ENCODE measurements around the gene PCDHGB3. TPM values are rescaled to one million over a fixed set of nuclear protein-coding genes. Genes with fewer than 3 reads are reported as not detected.
"Not testable (repeated sequence)": the region's sequence is repeated elsewhere in the genome, so short reads cannot be mapped to it uniquely, and the experiment has no call there.

Gene PCDHGB3
- total RNA-seq, 1 experiment from 2014 or later, result 3.4 TPM

GRCh38 chr5:141373673-141374317 is 3.8 kb downstream of the PCDHGB3 start, which contains the start of gene PCDHGA6:
Gene PCDHGA6 (plus strand): TSS chr5:141373891. CDS start chr5:141374084, 193 bp downstream.
- DNase-seq (ENCODE audit: low spot score), result peak; percentile 70
- ChIA-PET POLR2A (ENCODE audit: low non-redundant PET) (no interaction called here), CTCF (interaction anchor here (0.6 to 1.4 kb wide), 5 partner anchors 151 to 194 kb away, joined by 3 to 13 read pairs (median 8); partner anchors contain the start of gene PCDHB14)
- H3K36me3 ChIP-seq (ENCODE audit: insufficient read depth, low read length, poor library complexity, severe bottlenecking), result no peaks in the 10 kb centered on the region
- peak within 1 kb of the TSS; percentile 59 for H3K27ac ChIP-seq (ENCODE audit: low read depth, low read length, poor library complexity, severe bottlenecking)
- peak within 1 kb of the TSS; percentile 51 for H3K4me3 ChIP-seq (ENCODE audit: low read depth, low read length, poor library complexity, severe bottlenecking)
- no peaks in the 10 kb centered on the region for H3K4me1 ChIP-seq (ENCODE audit: insufficient read depth, low read length, poor library complexity, severe bottlenecking)
- BruUV-seq (replicated peaks), result TSS peak; percentile 40
- peaks cover 30% of the 10 kb centered on the region for H3K9me3 ChIP-seq (ENCODE audit: low read depth, low read length, poor library complexity, severe bottlenecking)
- no peaks in the 10 kb centered on the region for H3K27me3 ChIP-seq (replicated peaks; ENCODE audit: insufficient read depth, low read depth, low read length, poor library complexity)
- intact Hi-C loops (cut with micrococcal nuclease; ENCODE audit: unreplicated experiment), result loop anchor here (1.0 kb wide), 1 partner anchor 188 kb away; no protein-coding TSS in a partner anchor
- no peak for TF ChIP-seq EZH2 (IDR thresholded peaks at IDR 0.05; ENCODE audit: borderline replicate concordance, low read depth, low read length, poor library complexity, severe bottlenecking)
- TF ChIP-seq CTCF (conservative IDR thresholded peaks at IDR 0.05; ENCODE audit: low read depth, low read length), result peak; percentile 69

GRCh38 chr5:141374627-141375026 is 4.6 kb downstream of the PCDHGB3 start:
- Histone ChIP-seq H3K27ac (ENCODE audit: low read depth, low read length, poor library complexity, severe bottlenecking) (no peak overlapping the region), H3K4me1 (ENCODE audit: insufficient read depth, low read length, poor library complexity, severe bottlenecking) (no peaks in the 10 kb centered on the region), H3K36me3 (ENCODE audit: insufficient read depth, low read length, poor library complexity, severe bottlenecking) (no peaks in the 10 kb centered on the region), H3K27me3 (replicated peaks; ENCODE audit: insufficient read depth, low read depth, low read length, poor library complexity) (no peaks in the 10 kb centered on the region), H3K9me3 (ENCODE audit: low read depth, low read length, poor library complexity, severe bottlenecking) (peaks cover 33% of the 10 kb centered on the region), H3K4me3 (ENCODE audit: low read depth, low read length, poor library complexity, severe bottlenecking) (peak overlapping the region; percentile 51)
- DNase-seq (ENCODE audit: low spot score), result no peak
- no TSS peak for BruUV-seq (replicated peaks)
- POLR2A ChIA-PET (ENCODE audit: low non-redundant PET), result no interaction called here
- intact Hi-C loops (cut with micrococcal nuclease; ENCODE audit: unreplicated experiment), result no loop called here
- CTCF ChIA-PET, result interaction anchor here (1.0 to 1.4 kb wide), 4 partner anchors 151 to 189 kb away, joined by 5 to 13 read pairs (median 10); partner anchors contain the start of gene PCDHB14
- TF ChIP-seq CTCF (conservative IDR thresholded peaks at IDR 0.05; ENCODE audit: low read depth, low read length) (no peak), EZH2 (IDR thresholded peaks at IDR 0.05; ENCODE audit: borderline replicate concordance, low read depth, low read length, poor library complexity, severe bottlenecking) (no peak)

- H3K4me1 ChIP-seq (ENCODE audit: insufficient read depth, low read length, poor library complexity, severe bottlenecking); DNase-seq (ENCODE audit: low spot score); H3K27ac ChIP-seq (ENCODE audit: low read depth, low read length, poor library complexity, severe bottlenecking); H3K4me3 ChIP-seq (ENCODE audit: low read depth, low read length, poor library complexity, severe bottlenecking); intact Hi-C loops (cut with micrococcal nuclease; ENCODE audit: unreplicated experiment); H3K27me3 ChIP-seq (replicated peaks; ENCODE audit: insufficient read depth, low read depth, low read length, poor library complexity); BruUV-seq (replicated peaks); H3K36me3 ChIP-seq (ENCODE audit: insufficient read depth, low read length, poor library complexity, severe bottlenecking): not testable (repeated sequence)
- CTCF ChIA-PET, result interaction anchor here (0.7 kb wide), 1 partner anchor 134 kb away, joined by 5 read pairs; no protein-coding TSS in a partner anchor
- POLR2A ChIA-PET (ENCODE audit: low non-redundant PET), result interaction anchor here (0.5 kb wide), 1 partner anchor 217 kb away, joined by 6 read pairs; no protein-coding TSS in a partner anchor
- H3K9me3 ChIP-seq (ENCODE audit: low read depth, low read length, poor library complexity, severe bottlenecking), result peaks cover 35% of the 10 kb centered on the region
Observed at GRCh38 chr5:141375444-141376155, 5.6 kb downstream of the PCDHGB3 start.
